Measurements from ENCODE around the gene TCF25.

TCF25 gene

DNA sequence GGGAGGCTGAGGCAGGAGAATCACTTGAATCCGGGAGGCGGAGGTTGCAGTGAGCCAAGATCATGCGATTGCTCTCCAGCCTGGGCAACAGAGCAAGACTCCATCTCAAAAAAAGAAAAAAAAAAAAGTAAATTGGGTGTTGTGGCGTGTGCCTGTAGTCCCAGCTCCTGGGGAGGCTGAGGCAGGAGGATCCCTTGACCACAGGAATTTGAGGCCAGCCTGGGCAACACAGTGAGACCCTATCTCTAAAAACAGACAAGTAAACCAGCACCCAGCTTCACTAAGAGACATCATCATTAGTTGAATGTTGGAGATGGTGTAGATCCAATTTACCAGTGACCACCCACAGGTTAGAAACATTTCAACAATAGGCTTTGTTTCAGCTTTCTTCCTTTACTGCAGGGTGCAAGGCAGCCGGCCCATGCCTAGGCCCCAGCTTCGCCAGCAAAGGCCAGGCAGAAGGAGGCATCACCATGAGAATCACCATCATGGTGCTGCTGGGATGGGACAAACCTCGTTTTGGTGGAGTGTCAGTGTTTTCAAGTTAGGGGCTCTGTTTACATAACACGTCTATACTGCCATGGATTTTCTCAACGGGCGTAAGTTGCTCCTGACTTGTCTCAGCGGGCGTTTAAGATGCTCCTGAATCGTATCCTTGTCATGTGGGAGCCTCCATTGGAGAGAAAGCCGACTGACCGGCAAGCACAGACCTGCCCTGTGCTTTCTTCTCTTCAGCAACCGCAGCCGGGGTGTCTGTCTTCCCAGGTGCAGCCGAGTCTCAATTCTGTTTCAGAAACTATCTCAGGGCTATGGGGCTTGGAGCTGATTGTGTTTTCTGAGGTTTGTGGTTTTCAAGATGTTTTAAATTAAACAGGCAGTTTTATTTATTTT is 7.3 kb downstream of the TCF25 start:
- TF ChIP-seq CTCF (IDR thresholded peaks at IDR 0.05; ENCODE audit: low read depth, low read length), result no peak
- no peak for DNase-seq (ENCODE audit: low read depth in 2 of 2)
- H3K4me3 ChIP-seq (replicated peaks in 1 of 2; ENCODE audit: low read depth in 2 of 2, low read length in 2 of 2), result no peak overlapping the region

DNA sequence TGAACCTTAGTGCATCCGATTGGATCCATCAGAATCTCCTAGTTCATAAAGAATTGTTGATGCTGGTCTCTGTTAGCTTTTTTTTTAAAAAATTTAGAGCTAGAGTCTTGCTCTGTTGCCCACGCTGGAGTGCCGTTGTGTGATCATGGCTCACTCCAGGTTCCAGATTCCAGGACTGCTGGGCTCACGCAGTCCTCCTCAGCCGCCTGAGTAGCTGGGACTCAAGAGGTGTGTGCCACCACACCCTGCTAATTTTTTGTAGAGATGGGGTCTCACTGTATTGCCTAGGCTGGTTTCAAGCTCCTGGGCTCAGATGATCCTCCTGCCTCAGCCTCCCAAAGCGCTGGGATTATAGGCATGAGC is 8.0 kb downstream of the TCF25 start:
- DNase-seq (ENCODE audit: low read depth in 2 of 2), result no peak
- no peak overlapping the region for H3K4me3 ChIP-seq (replicated peaks in 1 of 2; ENCODE audit: low read depth in 2 of 2, low read length in 2 of 2)
- TF ChIP-seq CTCF (IDR thresholded peaks at IDR 0.05; ENCODE audit: low read depth, low read length), result no peak

GRCh38 chr16:89883346-89884040 is 10.1 kb downstream of the TCF25 start:
- TF ChIP-seq CTCF (IDR thresholded peaks at IDR 0.05; ENCODE audit: low read depth, low read length), result no peak
- no peak for DNase-seq (ENCODE audit: low read depth in 2 of 2)
- no peak overlapping the region for H3K4me3 ChIP-seq (replicated peaks in 1 of 2; ENCODE audit: low read depth in 2 of 2, low read length in 2 of 2)

- TF ChIP-seq CTCF (IDR thresholded peaks at IDR 0.05; ENCODE audit: low read depth, low read length), result no peak
- DNase-seq (ENCODE audit: low read depth in 2 of 2), result no peak
- H3K4me3 ChIP-seq (replicated peaks in 1 of 2; ENCODE audit: low read depth in 2 of 2, low read length in 2 of 2), result no peak overlapping the region
Measured at GRCh38 chr16:89884041-89884421, 10.6 kb downstream of the TCF25 start.

GRCh38 chr16:89887243-89887642 is 13.9 kb downstream of the TCF25 start:
- TF ChIP-seq CTCF (IDR thresholded peaks at IDR 0.05; ENCODE audit: low read depth, low read length), result no peak
- no peak overlapping the region for H3K4me3 ChIP-seq (replicated peaks in 1 of 2; ENCODE audit: low read depth in 2 of 2, low read length in 2 of 2)
- DNase-seq (ENCODE audit: low read depth in 2 of 2), result no peak

DNA sequence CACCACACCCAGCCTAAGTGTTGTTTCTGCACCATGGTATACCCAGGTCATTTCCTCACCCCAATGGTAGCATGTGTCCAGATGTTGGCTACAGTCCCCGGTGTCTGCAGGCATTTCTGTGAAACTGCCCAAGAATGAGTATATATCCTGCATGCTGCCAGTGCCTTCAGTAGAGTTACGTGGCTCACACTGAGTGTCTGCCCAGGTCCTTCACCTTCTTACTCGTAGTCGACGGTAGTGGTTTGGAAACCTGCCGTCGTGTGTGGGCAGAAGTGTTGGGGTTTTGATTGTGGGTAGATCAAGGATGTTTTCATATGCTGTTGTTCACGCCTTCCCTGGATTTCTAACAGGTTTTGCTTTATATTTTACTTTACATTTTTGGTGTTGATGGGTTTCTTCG is 16.8 kb downstream of the TCF25 start:
- no peak for TF ChIP-seq CTCF (IDR thresholded peaks at IDR 0.05; ENCODE audit: low read depth, low read length)
- DNase-seq (ENCODE audit: low read depth in 2 of 2), result no peak
- no peak overlapping the region for H3K4me3 ChIP-seq (replicated peaks in 1 of 2; ENCODE audit: low read depth in 2 of 2, low read length in 2 of 2)
